DND-41 (cell line): ENCODE data around the gene HNRNPH2.

Source experiments
- ATAC-seq: fragments of 200-7000 bp; cut with Tn5 transposase; 3 replicates; pipeline ENCODE4 v1.9.1; 2021; ENCODE audit warnings: low read depth; ENCODE audit not compliant: insufficient read depth
- DNase-seq: peaks from one replicate; pipeline ENCODE4 v3.0.0-alpha.2; 2020
- H2AFZ ChIP-seq: 2 replicates; pipeline ENCODE4 v1.6.0; 2012; ENCODE audit warnings: low read depth, low read length
- H3K27ac ChIP-seq: 2 replicates; pipeline ENCODE4 v1.5.1; 2012; ENCODE audit warnings: low read length, inconsistent platforms
- H3K27me3 ChIP-seq: fragments of 200-600 bp; sonication (generic); 2 replicates; pipeline ENCODE4 v1.6.0; 2012; ENCODE audit warnings: low read length, mild to moderate bottlenecking, inconsistent platforms; ENCODE audit not compliant: insufficient read depth, poor library complexity
- H3K36me3 ChIP-seq: 2 replicates; pipeline ENCODE4 v1.5.1; 2012; ENCODE audit warnings: low read length, inconsistent platforms; ENCODE audit not compliant: insufficient read depth
- H3K4me1 ChIP-seq: 2 replicates; pipeline ENCODE4 v1.5.1; 2012; ENCODE audit warnings: mild to moderate bottlenecking, low read length; ENCODE audit not compliant: insufficient read depth
- H3K4me2 ChIP-seq: 2 replicates; pipeline ENCODE4 v1.6.0; 2012; ENCODE audit warnings: mild to moderate bottlenecking, moderate library complexity, low read length, inconsistent platforms; ENCODE audit not compliant: insufficient read depth
- H3K4me3 ChIP-seq, 2 experiments: fragments of 200-600 bp in 1 of 2; shearing (Covaris generic) in 1 of 2; 2 replicates each; pipeline ENCODE4 v1.5.1; 2012 to 2016; ENCODE audit warnings: inconsistent platforms in 2 of 2, low read length in 2 of 2, mild to moderate bottlenecking in 2 of 2, low read depth in 1 of 2, moderate library complexity in 1 of 2
- H3K79me2 ChIP-seq: 2 replicates; pipeline ENCODE4 v1.6.0; 2012; ENCODE audit warnings: low read length, inconsistent platforms; ENCODE audit not compliant: insufficient read depth
- H3K9ac ChIP-seq: 2 replicates; pipeline ENCODE4 v1.6.0; 2012; ENCODE audit warnings: low read depth, mild to moderate bottlenecking, inconsistent platforms, low read length, moderate library complexity
- H3K9me3 ChIP-seq: 2 replicates; pipeline ENCODE4 v1.5.1; 2012; ENCODE audit warnings: low read length, moderate library complexity, mild to moderate bottlenecking, inconsistent platforms; ENCODE audit not compliant: insufficient read depth, severe bottlenecking
- H4K20me1 ChIP-seq: 2 replicates; pipeline ENCODE4 v1.6.0; 2012; ENCODE audit warnings: low read length; ENCODE audit not compliant: insufficient read depth
- CTCF ChIP-seq: IDR thresholded peaks from 2 replicates; pipeline ENCODE4 v1.5.1; 2012; ENCODE audit warnings: borderline replicate concordance, low read length, moderate library complexity, mild to moderate bottlenecking; ENCODE audit not compliant: poor library complexity, severe bottlenecking; ENCODE audit errors: extremely low read depth
- EZH2 ChIP-seq: IDR thresholded peaks from 3 replicates; pipeline ENCODE4 v1.6.1; 2012; ENCODE audit warnings: borderline replicate concordance, low read depth, mild to moderate bottlenecking, moderate library complexity, low read length, inconsistent platforms; ENCODE audit not compliant: severe bottlenecking

Gene HNRNPH2

DNA sequence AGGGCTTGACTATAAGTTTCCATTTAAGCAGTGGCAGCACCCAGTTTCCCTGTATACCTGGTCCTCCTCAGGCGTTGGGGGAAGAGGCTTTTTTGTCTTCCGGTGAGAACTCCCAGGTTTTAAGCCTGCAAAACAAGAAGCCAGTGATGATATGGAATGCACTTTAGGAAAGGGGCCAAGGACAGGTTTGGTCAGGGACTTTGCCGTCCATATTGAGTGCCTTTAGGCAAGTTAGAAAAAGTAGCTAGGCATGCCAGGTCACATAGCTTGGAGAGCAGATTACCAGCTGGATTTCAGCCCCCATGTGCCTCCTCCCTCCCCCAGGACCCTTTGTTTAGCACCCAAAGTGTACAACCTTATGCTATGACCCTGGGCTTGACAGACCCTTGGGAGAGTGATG lies 45.9 kb upstream of the HNRNPH2 start:
- Histone ChIP-seq H3K4me1 (no peaks in the 10 kb centered on the region), H3K27me3 (no peaks in the 10 kb centered on the region), H3K9me3 (no peaks in the 10 kb centered on the region), H3K36me3 (no peaks in the 10 kb centered on the region), H3K9ac (no peak overlapping the region), H2AFZ (no peak overlapping the region), H3K4me2 (no peak overlapping the region), H3K79me2 (no peaks in the 10 kb centered on the region), H3K27ac (no peak overlapping the region), H3K4me3 (no peak overlapping the region), H4K20me1 (no peaks in the 10 kb centered on the region)
- DNase-seq, result no peak
- no peak for ATAC-seq
- no peak for TF ChIP-seq CTCF
- TF ChIP-seq EZH2, result no peak

DNA sequence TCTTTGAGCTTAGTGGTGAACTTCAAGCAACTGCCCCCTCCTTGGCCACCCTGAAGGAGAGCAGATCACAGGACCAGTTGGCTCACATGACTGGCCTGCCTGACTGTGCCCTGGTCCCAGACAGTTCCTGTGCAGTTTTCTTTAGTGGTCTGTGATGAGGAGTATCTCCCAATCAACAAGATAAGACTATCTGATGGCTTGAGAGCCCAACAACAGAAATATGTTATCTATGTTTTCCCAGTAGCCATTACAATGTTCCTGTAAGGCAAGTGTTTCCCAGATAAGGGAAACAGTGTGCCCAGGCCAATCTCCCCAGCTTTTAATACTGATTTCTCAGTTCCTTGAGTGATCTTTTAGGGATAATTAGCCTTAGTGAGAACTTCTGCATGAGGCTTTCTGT lies 45.3 kb upstream of the HNRNPH2 start:
- no peak for ATAC-seq

DNA sequence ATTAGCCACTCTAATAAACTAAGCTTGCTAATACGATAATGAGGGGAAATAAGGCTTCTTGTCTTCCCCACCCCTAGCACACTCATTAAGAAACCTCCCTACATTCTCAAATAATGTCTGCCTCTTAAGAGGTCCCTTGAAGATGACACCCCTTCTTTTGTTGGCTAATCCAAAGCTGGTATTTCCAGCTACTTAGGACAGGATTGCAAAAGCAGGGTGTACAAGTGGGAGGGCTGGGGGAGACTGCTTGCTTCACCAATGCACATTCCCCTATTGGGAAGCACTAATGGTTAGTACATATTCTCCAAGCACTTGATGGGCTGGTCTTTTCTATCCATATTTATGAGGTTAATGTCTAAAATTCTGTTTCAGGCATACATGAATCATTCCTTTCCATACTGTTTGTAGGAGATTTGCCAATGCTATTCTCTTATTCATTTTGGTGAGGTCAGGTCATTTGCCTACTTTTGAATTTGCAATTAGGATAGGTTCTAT lies 42.7 kb upstream of the HNRNPH2 start:
- no peak overlapping the region for H3K27ac ChIP-seq
- H3K79me2 ChIP-seq, result no peaks in the 10 kb centered on the region
- no peak for TF ChIP-seq EZH2
- no peak for TF ChIP-seq CTCF
- ATAC-seq, result no peak
- no peaks in the 10 kb centered on the region for H3K4me1 ChIP-seq
- H3K36me3 ChIP-seq, result no peaks in the 10 kb centered on the region
- no peaks in the 10 kb centered on the region for H3K9me3 ChIP-seq
- H3K27me3 ChIP-seq, result no peaks in the 10 kb centered on the region
- H3K4me2 ChIP-seq, result no peak overlapping the region
- H4K20me1 ChIP-seq, result no peaks in the 10 kb centered on the region
- H3K4me3 ChIP-seq, result no peak overlapping the region
- DNase-seq, result no peak
- no peak overlapping the region for H2AFZ ChIP-seq
- no peak overlapping the region for H3K9ac ChIP-seq

More for the DNA sequence above, 45.3 kb upstream of the HNRNPH2 start:
- no peak overlapping the region for H3K9ac ChIP-seq
- TF ChIP-seq EZH2 (no peak), CTCF (no peak)
- DNase-seq, result no peak
- no peak overlapping the region for H3K4me2 ChIP-seq
- no peaks in the 10 kb centered on the region for H3K9me3 ChIP-seq
- no peak overlapping the region for H3K4me3 ChIP-seq
- no peaks in the 10 kb centered on the region for H4K20me1 ChIP-seq
- no peaks in the 10 kb centered on the region for H3K36me3 ChIP-seq
- H3K27ac ChIP-seq, result no peak overlapping the region
- H2AFZ ChIP-seq, result no peak overlapping the region
- no peaks in the 10 kb centered on the region for H3K79me2 ChIP-seq
- no peaks in the 10 kb centered on the region for H3K27me3 ChIP-seq
- H3K4me1 ChIP-seq, result no peaks in the 10 kb centered on the region

GRCh38 chrX:101368800-101369199 lies 39.2 kb upstream of the HNRNPH2 start:
- no peak for DNase-seq
- no peak for ATAC-seq
- no peak overlapping the region for H3K27ac ChIP-seq
- H3K4me3 ChIP-seq, result no peak overlapping the region
- no peaks in the 10 kb centered on the region for H3K79me2 ChIP-seq
- H3K4me1 ChIP-seq, result no peaks in the 10 kb centered on the region
- no peak overlapping the region for H3K9ac ChIP-seq
- TF ChIP-seq CTCF, result no peak
- TF ChIP-seq EZH2, result no peak
- no peaks in the 10 kb centered on the region for H4K20me1 ChIP-seq
- H3K9me3 ChIP-seq, result no peaks in the 10 kb centered on the region
- no peak overlapping the region for H2AFZ ChIP-seq
- H3K36me3 ChIP-seq, result no peaks in the 10 kb centered on the region
- H3K4me2 ChIP-seq, result no peak overlapping the region
- no peaks in the 10 kb centered on the region for H3K27me3 ChIP-seq
